WTC11 (cell line): Measurements from ENCODE around the gene PPP1R2. TPM values are rescaled to one million over a fixed set of nuclear protein-coding genes. Genes with fewer than 3 reads are reported as not detected.

ENCODE experiments used
- ATAC-seq: fragments of 200-7000 bp; cut with Tn5 transposase; 2 replicates; pipeline ENCODE4 v1.10.0; 2021; ENCODE audit warnings: mild to moderate bottlenecking, moderate library complexity
- CTCF ChIA-PET: fragments of 300-600 bp; sonication (Branson Sonifier 250); formaldehyde crosslinking; loops from one replicate; lab custom pipeline; 2021; ENCODE audit warnings: antibody characterized with exemption; lab: Charles Lee
- POLR2A ChIA-PET: fragments of 350-600 bp; sonication (Branson Sonifier 250); formaldehyde crosslinking; loops from one replicate; lab custom pipeline; 2021; ENCODE audit warnings: antibody characterized with exemption; lab: Charles Lee
- DNase-seq: peaks from one replicate; pipeline ENCODE4 v3.0.0; 2021; ENCODE audit warnings: low spot score
- H3K27ac Mint-ChIP-seq: 2 replicates; pipeline ENCODE4 v1.8.0; 2021; ENCODE audit warnings: mixed read lengths
- H3K27me3 Mint-ChIP-seq: 2 replicates; pipeline ENCODE4 v1.8.0; 2021; ENCODE audit warnings: low read depth, mild to moderate bottlenecking, moderate library complexity, mixed read lengths
- H3K36me3 Mint-ChIP-seq: 2 replicates; pipeline ENCODE4 v1.8.0; 2021; ENCODE audit warnings: mixed read lengths
- H3K4me1 Mint-ChIP-seq: 2 replicates; pipeline ENCODE4 v1.8.0; 2022; ENCODE audit warnings: mixed read lengths
- H3K4me3 Mint-ChIP-seq: 2 replicates; pipeline ENCODE4 v1.8.0; 2021; ENCODE audit warnings: mild to moderate bottlenecking, moderate library complexity, mixed read lengths
- H3K9me3 Mint-ChIP-seq: 2 replicates; pipeline ENCODE4 v1.8.0; 2021; ENCODE audit warnings: mixed read lengths
- AFF4 ChIP-seq: sonication (generic); formaldehyde crosslinking; IDR thresholded peaks from 2 replicates; pipeline ENCODE4 v1.8.1; 2023; ENCODE audit warnings: mild to moderate bottlenecking, missing genetic modification reagents, borderline replicate concordance
- ELF4 ChIP-seq: sonication (generic); formaldehyde crosslinking; IDR thresholded peaks from 2 replicates; pipeline ENCODE4 v1.8.1; 2022; ENCODE audit warnings: low read depth, mild to moderate bottlenecking, moderate library complexity, missing genetic modification reagents
- EMX1 ChIP-seq: fragments of 250-450 bp; sonication (Bioruptor Pico); IDR thresholded peaks from 2 replicates; pipeline ENCODE4 v1.8.0; 2021; ENCODE audit warnings: mild to moderate bottlenecking
- ESRRA ChIP-seq: sonication (generic); formaldehyde crosslinking; IDR thresholded peaks from 2 replicates; pipeline ENCODE4 v1.8.1; 2022; ENCODE audit warnings: mild to moderate bottlenecking, missing genetic modification reagents, borderline replicate concordance
- FOXJ3 ChIP-seq: sonication (generic); formaldehyde crosslinking; IDR thresholded peaks from 2 replicates; pipeline ENCODE4 v1.9.0; 2021; ENCODE audit warnings: missing genetic modification reagents, mild to moderate bottlenecking, borderline replicate concordance
- FOXK1 ChIP-seq: sonication (generic); formaldehyde crosslinking; IDR thresholded peaks from 2 replicates; pipeline ENCODE4 v1.8.0; 2022; ENCODE audit warnings: mild to moderate bottlenecking, moderate library complexity, missing genetic modification reagents
- GRHL2 ChIP-seq: fragments of 250-450 bp; sonication (Bioruptor Pico); IDR thresholded peaks from 2 replicates; pipeline ENCODE4 v1.8.0; 2022; ENCODE audit warnings: mild to moderate bottlenecking, moderate library complexity; ENCODE audit not compliant: insufficient replicate concordance, severe bottlenecking
- HMGA2 ChIP-seq: fragments of 250-450 bp; sonication (Bioruptor Pico); IDR thresholded peaks from 2 replicates; pipeline ENCODE4 v1.4.0; 2021; ENCODE audit warnings: mild to moderate bottlenecking, moderate library complexity
- USF2 ChIP-seq: sonication (generic); formaldehyde crosslinking; IDR thresholded peaks from 2 replicates; pipeline ENCODE4 v1.8.1; 2023; ENCODE audit warnings: mild to moderate bottlenecking, missing genetic modification reagents, moderate library complexity
- ZNF121 ChIP-seq: sonication (generic); formaldehyde crosslinking; IDR thresholded peaks from 2 replicates; pipeline ENCODE4 v1.8.0; 2023; ENCODE audit warnings: missing genetic modification reagents
- ZNF423 ChIP-seq: fragments of 250-450 bp; sonication (Bioruptor Pico); IDR thresholded peaks from 2 replicates; pipeline ENCODE4 v2.1.2; 2022; ENCODE audit warnings: mild to moderate bottlenecking, moderate library complexity
- ZSCAN18 ChIP-seq: fragments of 250-450 bp; sonication (Bioruptor Pico); IDR thresholded peaks from 2 replicates; pipeline ENCODE4 v2.1.2; 2022; ENCODE audit warnings: mild to moderate bottlenecking, moderate library complexity
- total RNA-seq: library from RNA; stranded (reverse); gene quantifications from 3 replicates; pipeline ENCODE4 v1.2.3, GENCODE V29; 2021
- TF ChIP-seq, protein P1 (sequence below): sonication (generic); formaldehyde crosslinking; IDR thresholded peaks from 2 replicates; pipeline ENCODE4 v1.8.0; 2023; ENCODE audit warnings: missing genetic modification reagents, mild to moderate bottlenecking, borderline replicate concordance
- TF ChIP-seq, protein P2 (sequence below): fragments of 250-450 bp; sonication (Bioruptor Pico); IDR thresholded peaks from 2 replicates; pipeline ENCODE4 v1.9.0; 2021; ENCODE audit warnings: mild to moderate bottlenecking

PPP1R2 gene
- total RNA-seq, 1 experiment from 2014 or later = 28.1 TPM

GRCh38 chr3:195512798-195513345, 30.3 kb downstream of the PPP1R2 start (continued):
- TF ChIP-seq, protein P1, sequence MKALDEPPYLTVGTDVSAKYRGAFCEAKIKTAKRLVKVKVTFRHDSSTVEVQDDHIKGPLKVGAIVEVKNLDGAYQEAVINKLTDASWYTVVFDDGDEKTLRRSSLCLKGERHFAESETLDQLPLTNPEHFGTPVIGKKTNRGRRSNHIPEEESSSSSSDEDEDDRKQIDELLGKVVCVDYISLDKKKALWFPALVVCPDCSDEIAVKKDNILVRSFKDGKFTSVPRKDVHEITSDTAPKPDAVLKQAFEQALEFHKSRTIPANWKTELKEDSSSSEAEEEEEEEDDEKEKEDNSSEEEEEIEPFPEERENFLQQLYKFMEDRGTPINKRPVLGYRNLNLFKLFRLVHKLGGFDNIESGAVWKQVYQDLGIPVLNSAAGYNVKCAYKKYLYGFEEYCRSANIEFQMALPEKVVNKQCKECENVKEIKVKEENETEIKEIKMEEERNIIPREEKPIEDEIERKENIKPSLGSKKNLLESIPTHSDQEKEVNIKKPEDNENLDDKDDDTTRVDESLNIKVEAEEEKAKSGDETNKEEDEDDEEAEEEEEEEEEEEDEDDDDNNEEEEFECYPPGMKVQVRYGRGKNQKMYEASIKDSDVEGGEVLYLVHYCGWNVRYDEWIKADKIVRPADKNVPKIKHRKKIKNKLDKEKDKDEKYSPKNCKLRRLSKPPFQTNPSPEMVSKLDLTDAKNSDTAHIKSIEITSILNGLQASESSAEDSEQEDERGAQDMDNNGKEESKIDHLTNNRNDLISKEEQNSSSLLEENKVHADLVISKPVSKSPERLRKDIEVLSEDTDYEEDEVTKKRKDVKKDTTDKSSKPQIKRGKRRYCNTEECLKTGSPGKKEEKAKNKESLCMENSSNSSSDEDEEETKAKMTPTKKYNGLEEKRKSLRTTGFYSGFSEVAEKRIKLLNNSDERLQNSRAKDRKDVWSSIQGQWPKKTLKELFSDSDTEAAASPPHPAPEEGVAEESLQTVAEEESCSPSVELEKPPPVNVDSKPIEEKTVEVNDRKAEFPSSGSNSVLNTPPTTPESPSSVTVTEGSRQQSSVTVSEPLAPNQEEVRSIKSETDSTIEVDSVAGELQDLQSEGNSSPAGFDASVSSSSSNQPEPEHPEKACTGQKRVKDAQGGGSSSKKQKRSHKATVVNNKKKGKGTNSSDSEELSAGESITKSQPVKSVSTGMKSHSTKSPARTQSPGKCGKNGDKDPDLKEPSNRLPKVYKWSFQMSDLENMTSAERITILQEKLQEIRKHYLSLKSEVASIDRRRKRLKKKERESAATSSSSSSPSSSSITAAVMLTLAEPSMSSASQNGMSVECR (CRISPR knock-in tag) = no peak

GRCh38 chr3:195511136-195511535, 32.0 kb downstream of the PPP1R2 start:
- Mint-ChIP-seq H3K4me3 (no peak overlapping the region), H3K27ac (no peak overlapping the region), H3K27me3 (no peaks in the 10 kb centered on the region), H3K4me1 (no peaks in the 10 kb centered on the region), H3K9me3 (no peaks in the 10 kb centered on the region), H3K36me3 (peaks cover 3% of the 10 kb centered on the region)
- ChIA-PET CTCF (interaction anchor here (1.6 kb wide), 1 partner anchor 240 kb away, joined by 5 read pairs; the partner anchor contains the start of gene XXYLT1), POLR2A (interaction anchor here (0.7 kb wide), 2 partner anchors 114 to 163 kb away, joined by 8 to 11 read pairs; no protein-coding TSS in a partner anchor)
- DNase-seq = no peak
- no peak for ATAC-seq
- no peak for TF ChIP-seq FOXK1 (CRISPR knock-in tag)
- no peak for TF ChIP-seq EMX1
- TF ChIP-seq ELF4 (CRISPR knock-in tag) = no peak
- TF ChIP-seq USF2 (CRISPR knock-in tag) = no peak
- TF ChIP-seq FOXJ3 (CRISPR knock-in tag) = no peak
- TF ChIP-seq, protein P1 (CRISPR knock-in tag) = no peak
- TF ChIP-seq HMGA2 (CRISPR knock-in tag) = no peak
- no peak for TF ChIP-seq ZNF423 (CRISPR knock-in tag)
- no peak for TF ChIP-seq AFF4 (CRISPR knock-in tag)
- TF ChIP-seq GRHL2 (CRISPR knock-in tag) = no peak
- TF ChIP-seq, protein P2, sequence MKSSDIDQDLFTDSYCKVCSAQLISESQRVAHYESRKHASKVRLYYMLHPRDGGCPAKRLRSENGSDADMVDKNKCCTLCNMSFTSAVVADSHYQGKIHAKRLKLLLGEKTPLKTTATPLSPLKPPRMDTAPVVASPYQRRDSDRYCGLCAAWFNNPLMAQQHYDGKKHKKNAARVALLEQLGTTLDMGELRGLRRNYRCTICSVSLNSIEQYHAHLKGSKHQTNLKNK (CRISPR knock-in tag) = no peak
- TF ChIP-seq ZSCAN18 (CRISPR knock-in tag) = no peak
- TF ChIP-seq ESRRA (CRISPR knock-in tag) = no peak
- no peak for TF ChIP-seq ZNF121 (CRISPR knock-in tag)
